Hepatocyte (in vitro differentiated cells): ENCODE results near the gene SLC25A21. TPM values are rescaled to one million over a fixed set of nuclear protein-coding genes. Genes with fewer than 3 reads are reported as not detected.
"Not testable (repeated sequence)": the region's sequence is repeated elsewhere in the genome, so short reads cannot be mapped to it uniquely, and the experiment has no call there.

Experiments used
- DNase-seq: peaks from one replicate; pipeline ENCODE4 v3.0.0-alpha.2; 2016; ENCODE audit warnings: low spot score
- H2AFZ ChIP-seq: fragments of 200-600 bp; sonication (generic); 2 replicates; pipeline ENCODE4 v1.6.0; 2016; ENCODE audit warnings: antibody characterized with exemption, mild to moderate bottlenecking
- H3K27ac ChIP-seq: fragments of 200-600 bp; sonication (generic); 2 replicates; pipeline ENCODE4 v1.5.1; 2016; ENCODE audit warnings: mild to moderate bottlenecking
- H3K27me3 ChIP-seq: fragments of 200-600 bp; sonication (generic); 2 replicates; pipeline ENCODE4 v1.6.1; 2016
- H3K36me3 ChIP-seq: fragments of 200-600 bp; sonication (generic); replicated peaks from 2 replicates; pipeline ENCODE4 v1.5.1; 2016; ENCODE audit warnings: low read depth; ENCODE audit not compliant: insufficient read depth
- H3K4me1 ChIP-seq: fragments of 200-600 bp; sonication (generic); 2 replicates; pipeline ENCODE4 v1.5.1; 2016; ENCODE audit warnings: mild to moderate bottlenecking, moderate library complexity; ENCODE audit not compliant: insufficient read depth
- H3K4me2 ChIP-seq: fragments of 200-600 bp; sonication (generic); 2 replicates; pipeline ENCODE4 v1.6.0; 2016
- H3K4me3 ChIP-seq: fragments of 200-600 bp; sonication (generic); 2 replicates; pipeline ENCODE4 v1.5.1; 2016; ENCODE audit warnings: mild to moderate bottlenecking
- H3K79me2 ChIP-seq: fragments of 200-600 bp; sonication (generic); 2 replicates; pipeline ENCODE4 v1.6.0; 2017; ENCODE audit warnings: mild to moderate bottlenecking
- H3K9me2 ChIP-seq: fragments of 200-600 bp; sonication (generic); replicated peaks from 2 replicates; pipeline ENCODE4 v1.6.0; 2017; ENCODE audit warnings: mild to moderate bottlenecking; ENCODE audit not compliant: insufficient read depth
- H3K9me3 ChIP-seq: fragments of 200-600 bp; sonication (generic); 2 replicates; pipeline ENCODE4 v1.5.1; 2016; ENCODE audit warnings: low read depth, mild to moderate bottlenecking
- H4K20me1 ChIP-seq: fragments of 200-600 bp; sonication (generic); 2 replicates; pipeline ENCODE4 v1.6.0; 2016; ENCODE audit warnings: mild to moderate bottlenecking; ENCODE audit not compliant: insufficient read depth, poor library complexity, severe bottlenecking
- EZH2 ChIP-seq: fragments of 200-600 bp; sonication (generic); IDR thresholded peaks from 2 replicates; pipeline ENCODE4 v1.6.1; 2016; ENCODE audit warnings: antibody characterized with exemption, mild to moderate bottlenecking, borderline replicate concordance
- EZH2phosphoT487 ChIP-seq: fragments of 200-600 bp; sonication (generic); IDR thresholded peaks from one replicate; pipeline ENCODE4 v1.6.1; 2018; ENCODE audit warnings: antibody characterized with exemption, mild to moderate bottlenecking, low read depth, moderate library complexity; ENCODE audit not compliant: unreplicated experiment, severe bottlenecking
- WGBS: methylation state at CpG from one replicate; pipeline ENCODE4 v1.1.6; 2016; ENCODE audit warnings: low lambda C conversion rate; ENCODE audit errors: missing lambda C conversion rate; 5-methylcytosine and 5-hydroxymethylcytosine counted together
- polyA plus RNA-seq: library from polyadenylated mRNA; unstranded; fragments of >200 nt; fragmentation: Nextera tagmentation; extraction: Ambion mirVana; gene quantifications from 2 replicates; pipeline ENCODE4 v1.2.1, GENCODE V29; 2016
- total RNA-seq: library from RNA; depleted of rRNA; stranded (reverse); fragments of >200 nt; gene quantifications from 2 replicates; pipeline ENCODE4 v1.2.3, GENCODE V29; 2014
- TF ChIP-seq, protein P1 (sequence below): fragments of 200-600 bp; sonication (generic); IDR thresholded peaks from 2 replicates; pipeline ENCODE4 v1.5.1; 2016; ENCODE audit warnings: antibody characterized with exemption, mild to moderate bottlenecking; ENCODE audit not compliant: poor library complexity

Gene SLC25A21
- total and polyA plus RNA-seq, 2 experiments from 2014 or later, result 1.4 to 1.6 TPM

DNA sequence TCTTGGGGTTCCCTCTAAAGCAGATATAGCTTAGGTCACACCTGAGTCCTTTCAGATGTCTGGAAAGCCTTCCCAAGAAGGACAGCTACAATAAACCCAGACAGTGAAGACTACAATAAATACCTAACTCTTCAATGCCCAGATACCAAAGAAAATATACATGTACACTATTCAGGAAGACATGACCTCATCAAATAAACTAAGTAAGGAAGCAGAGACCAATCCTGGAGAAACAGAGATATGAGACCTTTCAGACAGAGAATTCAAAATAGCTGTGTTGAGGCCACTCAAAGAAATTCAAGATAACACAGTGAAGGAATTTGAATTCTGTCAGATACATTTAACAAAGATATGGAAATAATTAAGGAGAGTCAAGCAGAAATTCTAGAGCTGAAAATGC lies 40.6 kb upstream of the SLC25A21 start:
- DNase-seq, result no peak
- Histone ChIP-seq H3K27ac (no peak overlapping the region), H2AFZ (no peak overlapping the region), H3K36me3 (no peaks in the 10 kb centered on the region), H3K9me3 (no peaks in the 10 kb centered on the region), H3K4me1 (no peaks in the 10 kb centered on the region), H3K27me3 (no peaks in the 10 kb centered on the region), H3K9me2 (no peaks in the 10 kb centered on the region), H4K20me1 (no peaks in the 10 kb centered on the region), H3K4me3 (no peak overlapping the region), H3K79me2 (no peaks in the 10 kb centered on the region), H3K4me2 (no peak overlapping the region)
- TF ChIP-seq EZH2, result no peak
- TF ChIP-seq, protein P1, sequence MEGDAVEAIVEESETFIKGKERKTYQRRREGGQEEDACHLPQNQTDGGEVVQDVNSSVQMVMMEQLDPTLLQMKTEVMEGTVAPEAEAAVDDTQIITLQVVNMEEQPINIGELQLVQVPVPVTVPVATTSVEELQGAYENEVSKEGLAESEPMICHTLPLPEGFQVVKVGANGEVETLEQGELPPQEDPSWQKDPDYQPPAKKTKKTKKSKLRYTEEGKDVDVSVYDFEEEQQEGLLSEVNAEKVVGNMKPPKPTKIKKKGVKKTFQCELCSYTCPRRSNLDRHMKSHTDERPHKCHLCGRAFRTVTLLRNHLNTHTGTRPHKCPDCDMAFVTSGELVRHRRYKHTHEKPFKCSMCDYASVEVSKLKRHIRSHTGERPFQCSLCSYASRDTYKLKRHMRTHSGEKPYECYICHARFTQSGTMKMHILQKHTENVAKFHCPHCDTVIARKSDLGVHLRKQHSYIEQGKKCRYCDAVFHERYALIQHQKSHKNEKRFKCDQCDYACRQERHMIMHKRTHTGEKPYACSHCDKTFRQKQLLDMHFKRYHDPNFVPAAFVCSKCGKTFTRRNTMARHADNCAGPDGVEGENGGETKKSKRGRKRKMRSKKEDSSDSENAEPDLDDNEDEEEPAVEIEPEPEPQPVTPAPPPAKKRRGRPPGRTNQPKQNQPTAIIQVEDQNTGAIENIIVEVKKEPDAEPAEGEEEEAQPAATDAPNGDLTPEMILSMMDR, result no peak
- no peak for TF ChIP-seq EZH2phosphoT487

DNA sequence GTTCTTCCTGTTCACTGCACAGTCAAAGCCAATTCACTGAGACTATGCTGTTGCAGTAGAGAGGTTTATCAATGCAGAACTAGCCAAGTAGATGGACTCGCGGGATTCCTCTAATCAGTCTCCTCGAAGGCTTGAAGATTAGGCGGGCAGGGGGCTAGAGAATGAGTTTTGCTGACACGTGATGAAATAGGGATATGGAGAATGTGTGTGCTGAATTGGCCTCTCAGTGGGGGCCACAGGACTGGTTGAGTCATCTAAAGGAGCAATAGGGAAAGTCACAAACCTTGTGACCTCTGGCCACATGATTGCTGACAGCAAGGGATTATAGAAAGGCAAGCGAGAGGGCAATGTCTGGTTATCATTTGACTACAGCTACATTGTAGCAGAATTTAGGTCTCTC lies 38.0 kb upstream of the SLC25A21 start:
- no peak for DNase-seq
- Histone ChIP-seq H2AFZ (no peak overlapping the region), H4K20me1 (no peaks in the 10 kb centered on the region), H3K27ac (no peak overlapping the region), H3K79me2 (peaks cover 9% of the 10 kb centered on the region), H3K4me3 (no peak overlapping the region), H3K36me3 (no peaks in the 10 kb centered on the region), H3K9me3 (no peaks in the 10 kb centered on the region), H3K4me1 (no peaks in the 10 kb centered on the region), H3K9me2 (no peaks in the 10 kb centered on the region), H3K27me3 (no peaks in the 10 kb centered on the region), H3K4me2 (no peak overlapping the region)
- TF ChIP-seq EZH2 (no peak), EZH2phosphoT487 (no peak)
- TF ChIP-seq, protein P1, result no peak
- 93% methylated on average over 6 of the region's 6 CpGs for WGBS

DNA sequence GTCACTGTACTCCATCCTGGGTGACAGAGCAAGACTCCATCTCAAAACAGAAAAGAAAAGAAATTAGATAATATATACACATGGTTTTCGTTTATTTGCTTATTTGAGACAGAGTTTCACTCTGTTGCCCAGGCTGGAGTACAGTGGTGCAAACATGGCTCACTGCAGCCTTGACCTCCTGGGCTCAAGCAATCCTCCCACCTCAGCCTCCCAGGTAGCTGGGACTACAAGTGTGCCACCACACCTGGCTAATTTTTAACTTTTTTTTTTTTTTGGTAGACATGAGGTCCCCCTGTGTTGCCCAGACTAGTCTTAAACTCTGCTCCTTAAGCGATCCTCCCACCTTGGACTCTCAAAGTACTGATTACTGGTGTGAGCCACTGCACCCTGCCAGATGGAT lies 37.2 kb upstream of the SLC25A21 start:
- not testable (repeated sequence) for H3K4me1 ChIP-seq, H2AFZ ChIP-seq, H3K36me3 ChIP-seq, H3K4me2 ChIP-seq, H4K20me1 ChIP-seq, H3K27ac ChIP-seq, H3K27me3 ChIP-seq, H3K9me2 ChIP-seq, H3K4me3 ChIP-seq, DNase-seq, H3K9me3 ChIP-seq
- peaks cover 10% of the 10 kb centered on the region for H3K79me2 ChIP-seq
- WGBS, result 96% methylated on average over 2 of the region's 2 CpGs

DNA sequence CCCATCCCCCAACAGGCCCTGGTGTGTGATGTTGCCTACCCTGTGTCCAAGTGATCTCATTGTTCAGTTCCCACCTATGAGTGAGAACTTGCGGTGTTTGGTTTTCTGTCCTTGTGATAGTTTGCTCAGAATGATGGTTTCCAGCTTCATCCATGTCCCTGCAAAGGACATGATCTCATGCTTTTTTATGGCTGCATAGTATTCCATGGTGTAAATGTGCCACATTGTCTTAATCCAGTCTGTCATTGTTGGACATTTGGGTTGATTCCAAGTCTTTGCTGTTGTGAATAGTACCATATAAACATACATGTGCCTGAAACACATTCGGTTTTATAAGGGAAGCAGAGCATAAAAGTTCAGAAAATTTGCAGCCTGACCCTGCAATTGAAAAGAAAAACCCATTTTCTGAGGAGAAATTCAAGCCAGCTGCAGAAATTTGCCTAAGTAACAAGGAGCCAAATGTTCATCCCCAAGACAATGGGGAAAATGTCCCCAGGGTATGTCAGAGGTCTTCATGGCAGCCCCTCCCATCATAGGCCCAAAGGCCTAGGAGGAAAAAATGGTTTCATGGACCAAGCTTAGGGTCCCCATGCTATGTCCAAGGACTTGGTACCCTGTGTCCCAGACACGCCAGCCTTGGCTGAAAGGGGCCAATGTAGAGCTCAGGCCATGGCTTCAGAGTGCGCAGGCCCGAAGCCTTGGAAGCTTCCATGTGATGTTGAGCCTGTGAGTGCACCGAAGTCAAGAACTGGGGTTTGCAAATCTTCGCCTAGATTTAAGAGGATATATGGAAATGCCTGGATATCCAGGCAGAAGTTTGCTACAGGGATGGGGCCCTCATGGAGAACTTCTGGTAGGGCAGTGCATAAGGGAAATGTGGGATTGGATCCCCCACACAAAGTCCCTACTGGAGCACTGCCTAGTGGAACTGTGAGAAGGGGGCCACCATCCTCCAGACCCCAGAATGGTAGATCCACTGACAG lies 33.5 kb upstream of the SLC25A21 start:
- not testable (repeated sequence) for H3K9me3 ChIP-seq, H4K20me1 ChIP-seq, H3K4me3 ChIP-seq, H3K4me1 ChIP-seq, H2AFZ ChIP-seq, H3K4me2 ChIP-seq, H3K27me3 ChIP-seq, H3K9me2 ChIP-seq, H3K27ac ChIP-seq, DNase-seq, H3K36me3 ChIP-seq
- H3K79me2 ChIP-seq, result peaks cover 22% of the 10 kb centered on the region
- WGBS, result 98% methylated on average over 7 of the region's 7 CpGs
